ENCODE results near the gene CISD3.

GRCh38 chr17:38749223-38750043, 19.3 kb downstream of the CISD3 start:
- no peak for TF ChIP-seq CTCF (conservative IDR thresholded peaks at IDR 0.05; ENCODE audit: low read depth, low read length)
- TF ChIP-seq EZH2 (IDR thresholded peaks at IDR 0.05; ENCODE audit: low read length, unreplicated experiment) = no peak

Measured in PC-3 (cell line).